CD4-positive, alpha-beta T cell treated with Interleukin-1 beta for 1 hour (primary cell): Measurements from ENCODE around the gene CD84.
"Not testable (repeated sequence)": the region's sequence is repeated elsewhere in the genome, so short reads cannot be mapped to it uniquely, and the experiment has no call there.

Experiments used
- DNase-seq, 2 donors: peaks; one replicate each; pipeline ENCODE4 v3.0.0-alpha.2; 2020 to 2022

CD84 gene

GRCh38 chr1:160539990-160540858, 39.1 kb downstream of the CD84 start:
- peak; percentile 60 to 72 for DNase-seq

- no peak for DNase-seq
Observed at GRCh38 chr1:160539684-160539989, 39.7 kb downstream of the CD84 start.

GRCh38 chr1:160538985-160539651, 40.2 kb downstream of the CD84 start:
- no peak for DNase-seq

- DNase-seq, result no peak
Observed at GRCh38 chr1:160537714-160538665, 41.3 kb downstream of the CD84 start.

GRCh38 chr1:160534823-160535605, 44.3 kb downstream of the CD84 start:
- DNase-seq, result no peak

GRCh38 chr1:160532557-160532813, 46.8 kb downstream of the CD84 start:
- DNase-seq, result not testable (repeated sequence)

GRCh38 chr1:160531809-160532556, 47.3 kb downstream of the CD84 start:
- not testable (repeated sequence) for DNase-seq

- DNase-seq, result not testable (repeated sequence)
Observed at GRCh38 chr1:160529401-160529952, 49.8 kb downstream of the CD84 start.

GRCh38 chr1:160523789-160524188, 55.5 kb downstream of the CD84 start:
- not testable (repeated sequence) for DNase-seq

GRCh38 chr1:160522622-160523345, 56.5 kb downstream of the CD84 start, which contains the start of gene SLAMF6:
Gene SLAMF6 (minus strand): TSS chr1:160523255. CDS start chr1:160523192, 63 bp downstream.
- peak in 1 of 2 donors; percentile 49 for DNase-seq

GRCh38 chr1:160522136-160522535, 57.2 kb downstream of the CD84 start:
- DNase-seq, result no peak

- no peak for DNase-seq
Observed at GRCh38 chr1:160521554-160521953, 57.7 kb downstream of the CD84 start.

GRCh38 chr1:160520999-160521398, 58.3 kb downstream of the CD84 start:
- peak in 1 of 2 donors; percentile 12 for DNase-seq

- DNase-seq, result no peak
Observed at GRCh38 chr1:160520582-160520981, 58.7 kb downstream of the CD84 start.

GRCh38 chr1:160519642-160520435, 59.5 kb downstream of the CD84 start:
- peak in 1 of 2 donors; percentile 58 for DNase-seq

- not testable (repeated sequence) for DNase-seq
Observed at GRCh38 chr1:160517519-160517918, 61.8 kb downstream of the CD84 start.

- DNase-seq, result not testable (repeated sequence)
Observed at GRCh38 chr1:160515908-160516307, 63.4 kb downstream of the CD84 start.

- no peak for DNase-seq
Observed at GRCh38 chr1:160504651-160505050, 74.6 kb downstream of the CD84 start.

- no peak for DNase-seq
Observed at GRCh38 chr1:160503087-160503486, 76.2 kb downstream of the CD84 start.
